AG04450 (cell line): ENCODE results near the gene CRYAB. TPM values are rescaled to one million over a fixed set of nuclear protein-coding genes. Genes with fewer than 3 reads are reported as not detected.

Experiments used
- CTCF ChIA-PET: fragments of 300-600, 350-600 bp; formaldehyde crosslinking; extraction: SDS; loops from one replicate; lab custom pipeline; 2022; ENCODE audit warnings: antibody characterized with exemption, inconsistent platforms; lab: Charles Lee
- POLR2A ChIA-PET: fragments of 350-600 bp; formaldehyde crosslinking; extraction: SDS; loops from one replicate; lab custom pipeline; 2021; ENCODE audit warnings: antibody characterized with exemption, inconsistent platforms; lab: Yijun Ruan, JAX
- DNase-seq: peaks from one replicate; pipeline ENCODE4 v3.0.0-alpha.2; 2011; ENCODE audit warnings: low read depth, low spot score
- H3K27ac ChIP-seq: one replicate; pipeline ENCODE4 v1.5.1; 2012; ENCODE audit warnings: low read depth, low read length, control low read depth
- H3K27me3 ChIP-seq: one replicate; pipeline ENCODE4 v1.6.0; 2012; ENCODE audit warnings: low read length; ENCODE audit not compliant: control insufficient read depth, insufficient read depth
- H3K4me3 ChIP-seq: 2 replicates; pipeline ENCODE4 v1.5.1; 2011; ENCODE audit warnings: mild to moderate bottlenecking, low read depth, low read length, control low read depth
- H3K9me3 ChIP-seq: 2 replicates; pipeline ENCODE4 v1.5.1; 2012; ENCODE audit warnings: low read length; ENCODE audit not compliant: control insufficient read depth, insufficient read depth
- polyA plus RNA-seq: library from polyadenylated mRNA; depleted of rRNA; stranded (reverse); fragments of >200 nt; gene quantifications from 2 replicates; pipeline ENCODE4 v1.2.3, GENCODE V29; 2011
- TF ChIP-seq, protein P1 (sequence below): IDR thresholded peaks from 2 replicates; pipeline ENCODE4 v1.5.1; 2011; ENCODE audit warnings: low read depth, low read length, control low read depth, inconsistent platforms

Gene CRYAB
- polyA plus RNA-seq, 1 experiment, result 6.3 TPM

DNA sequence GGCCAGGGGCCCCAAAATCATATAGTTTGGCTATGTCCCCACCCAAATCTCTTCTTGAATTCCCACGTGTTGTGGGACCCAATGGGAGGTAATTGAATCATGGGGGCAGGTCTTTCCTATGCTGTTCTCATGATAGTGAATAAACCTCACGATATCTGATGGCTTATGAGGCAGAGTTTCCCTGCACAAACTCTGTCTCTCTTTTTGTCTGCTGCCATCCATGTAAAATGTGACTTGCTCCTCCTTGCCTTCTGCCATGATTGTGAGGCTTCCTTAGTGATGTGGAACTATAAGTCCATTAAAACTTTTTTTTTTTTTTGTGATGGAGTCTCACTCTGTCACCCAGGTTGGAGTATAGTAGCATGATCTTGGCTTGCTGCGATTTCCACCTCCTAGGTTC, 40.0 kb upstream of the CRYAB start:
- CTCF ChIA-PET, result interaction anchor here (1.5 kb wide), 1 partner anchor 13 kb away, joined by 4 read pairs; no protein-coding TSS in a partner anchor
- H3K27ac ChIP-seq, result no peak overlapping the region
- POLR2A ChIA-PET, result no interaction called here
- no peaks in the 10 kb centered on the region for H3K9me3 ChIP-seq
- no peak for DNase-seq
- no peak overlapping the region for H3K4me3 ChIP-seq
- TF ChIP-seq, protein P1, sequence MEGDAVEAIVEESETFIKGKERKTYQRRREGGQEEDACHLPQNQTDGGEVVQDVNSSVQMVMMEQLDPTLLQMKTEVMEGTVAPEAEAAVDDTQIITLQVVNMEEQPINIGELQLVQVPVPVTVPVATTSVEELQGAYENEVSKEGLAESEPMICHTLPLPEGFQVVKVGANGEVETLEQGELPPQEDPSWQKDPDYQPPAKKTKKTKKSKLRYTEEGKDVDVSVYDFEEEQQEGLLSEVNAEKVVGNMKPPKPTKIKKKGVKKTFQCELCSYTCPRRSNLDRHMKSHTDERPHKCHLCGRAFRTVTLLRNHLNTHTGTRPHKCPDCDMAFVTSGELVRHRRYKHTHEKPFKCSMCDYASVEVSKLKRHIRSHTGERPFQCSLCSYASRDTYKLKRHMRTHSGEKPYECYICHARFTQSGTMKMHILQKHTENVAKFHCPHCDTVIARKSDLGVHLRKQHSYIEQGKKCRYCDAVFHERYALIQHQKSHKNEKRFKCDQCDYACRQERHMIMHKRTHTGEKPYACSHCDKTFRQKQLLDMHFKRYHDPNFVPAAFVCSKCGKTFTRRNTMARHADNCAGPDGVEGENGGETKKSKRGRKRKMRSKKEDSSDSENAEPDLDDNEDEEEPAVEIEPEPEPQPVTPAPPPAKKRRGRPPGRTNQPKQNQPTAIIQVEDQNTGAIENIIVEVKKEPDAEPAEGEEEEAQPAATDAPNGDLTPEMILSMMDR, result no peak
- no peaks in the 10 kb centered on the region for H3K27me3 ChIP-seq

DNA sequence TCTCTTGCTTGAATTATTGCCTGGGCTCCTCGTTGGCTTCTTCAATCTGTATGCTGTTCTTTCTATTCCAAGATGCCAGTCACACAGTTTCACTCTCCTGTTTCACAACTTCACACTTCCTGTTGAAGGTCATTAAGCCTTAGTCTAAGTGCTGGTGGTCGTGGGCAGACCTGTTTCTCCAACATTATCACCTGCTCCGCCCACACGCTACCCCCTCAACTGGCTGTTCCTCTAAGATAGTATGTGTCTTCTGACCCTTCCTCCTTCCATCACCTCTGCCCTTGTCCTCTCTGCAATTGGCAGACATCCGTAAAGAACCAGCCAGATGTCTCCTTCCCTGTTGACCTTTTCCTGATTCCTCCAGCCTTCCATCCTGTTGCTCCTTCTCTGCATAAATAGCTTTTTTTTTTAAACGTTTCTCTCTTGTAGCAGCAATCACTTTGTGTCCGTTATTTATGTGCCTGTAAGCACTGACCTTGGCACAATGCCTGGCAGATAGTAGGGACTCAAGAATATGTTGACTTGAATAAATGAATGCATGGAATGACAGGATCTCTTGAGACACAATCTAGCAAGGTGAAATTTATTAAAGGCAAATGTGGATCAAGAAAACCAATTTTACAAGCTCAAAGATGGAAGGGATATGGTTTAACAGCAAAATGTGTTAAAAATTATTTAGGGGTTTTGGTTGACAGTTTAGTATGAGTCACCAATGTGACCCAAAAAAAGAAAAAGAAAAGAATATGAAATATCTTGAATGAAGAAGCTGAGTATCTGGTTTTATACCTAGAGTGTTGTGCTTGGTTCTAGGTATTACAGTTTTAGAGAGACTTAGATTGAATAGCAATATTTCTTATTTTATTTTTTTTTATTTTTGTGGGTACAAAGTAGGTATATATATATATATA, 38.2 kb upstream of the CRYAB start:
- Histone ChIP-seq H3K27ac (no peak overlapping the region), H3K27me3 (no peaks in the 10 kb centered on the region), H3K9me3 (no peaks in the 10 kb centered on the region), H3K4me3 (no peak overlapping the region)
- CTCF ChIA-PET, result no interaction called here
- POLR2A ChIA-PET, result no interaction called here
- TF ChIP-seq, protein P1, result no peak
- DNase-seq, result no peak

DNA sequence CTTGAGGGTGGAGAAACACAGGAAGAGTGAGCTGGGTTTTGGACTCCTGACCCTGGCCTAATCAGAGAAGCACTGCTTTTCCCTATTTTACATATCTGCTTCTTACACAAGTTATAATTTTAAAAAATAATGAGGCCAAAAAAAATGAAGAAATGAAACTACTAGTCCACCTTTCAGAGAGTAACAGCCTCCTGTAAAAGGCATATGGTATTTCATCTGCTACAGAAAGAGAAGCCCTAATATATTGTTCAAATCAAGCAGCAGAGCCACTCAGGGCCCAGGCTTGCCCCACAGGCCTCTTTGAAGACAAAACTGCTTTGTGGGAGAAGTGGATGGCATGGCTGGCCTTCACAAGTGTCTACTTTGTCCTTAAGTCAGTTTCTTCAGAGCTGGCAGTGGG, 35.6 kb upstream of the CRYAB start:
- TF ChIP-seq, protein P1, result no peak
- DNase-seq, result no peak
- H3K9me3 ChIP-seq, result no peaks in the 10 kb centered on the region
- H3K27ac ChIP-seq, result no peak overlapping the region
- no peaks in the 10 kb centered on the region for H3K27me3 ChIP-seq
- no peak overlapping the region for H3K4me3 ChIP-seq
- CTCF ChIA-PET, result no interaction called here
- POLR2A ChIA-PET, result no interaction called here

DNA sequence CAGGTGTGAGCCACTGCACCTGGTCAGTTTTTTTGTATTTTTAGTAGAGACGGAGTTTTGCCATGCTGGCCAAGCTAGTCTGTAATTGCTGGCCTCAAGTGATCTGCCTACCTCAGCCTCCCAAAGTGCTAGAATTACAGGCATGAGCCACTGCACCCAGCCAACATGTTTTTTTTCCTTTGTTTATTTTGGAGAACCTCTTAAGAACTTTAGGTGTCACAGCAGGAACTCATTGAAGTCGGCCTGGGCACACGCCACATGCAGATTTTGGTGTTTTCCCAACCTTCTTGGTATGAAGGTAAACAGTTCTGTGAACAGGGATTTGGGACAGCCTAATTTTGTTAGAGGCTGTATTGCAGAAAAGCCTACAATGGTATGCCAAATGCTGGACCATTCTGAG, 34.9 kb upstream of the CRYAB start:
- H3K4me3 ChIP-seq, result no peak overlapping the region
- POLR2A ChIA-PET, result no interaction called here
- no peak for DNase-seq
- H3K27ac ChIP-seq, result no peak overlapping the region
- no peaks in the 10 kb centered on the region for H3K9me3 ChIP-seq
- CTCF ChIA-PET, result no interaction called here
- TF ChIP-seq, protein P1, result no peak
- no peaks in the 10 kb centered on the region for H3K27me3 ChIP-seq

DNA sequence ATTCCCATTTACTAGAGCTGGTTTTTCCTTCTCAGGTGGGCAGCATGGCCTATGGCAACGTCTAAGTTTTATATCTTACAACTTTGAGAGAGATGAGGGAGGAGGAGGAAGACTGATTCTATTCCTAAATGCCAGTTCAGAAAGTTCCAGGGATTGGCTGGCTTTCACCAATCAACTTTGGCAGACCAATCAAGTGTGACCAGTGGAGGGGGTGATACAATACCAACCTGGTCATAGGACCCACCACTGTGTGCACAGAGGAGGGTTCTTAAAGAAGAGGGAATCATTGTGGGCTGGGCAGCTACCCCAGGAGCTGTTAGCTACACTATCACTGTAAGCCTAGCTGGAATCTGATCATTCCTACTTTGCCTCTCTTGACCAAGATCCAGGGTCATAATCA, 33.6 kb upstream of the CRYAB start:
- ChIA-PET POLR2A (interaction anchor here (0.6 kb wide), 1 partner anchor 90 kb away, joined by 7 read pairs; no protein-coding TSS in a partner anchor), CTCF (interaction anchor here (0.8 to 1.8 kb wide), 3 partner anchors 14 to 37 kb away, joined by 3 to 10 read pairs (median 5); no protein-coding TSS in a partner anchor)
- TF ChIP-seq, protein P1, result no peak
- Histone ChIP-seq H3K4me3 (no peak overlapping the region), H3K27ac (no peak overlapping the region), H3K9me3 (no peaks in the 10 kb centered on the region), H3K27me3 (no peaks in the 10 kb centered on the region)
- no peak for DNase-seq
